GM12878 (cell line): ENCODE data around the gene CISTR. TPM values are rescaled to one million over a fixed set of nuclear protein-coding genes. Genes with fewer than 3 reads are reported as not detected.

Source experiments
- ATAC-seq: fragments of 200-7000 bp; cut with Tn5 transposase; 3 replicates; pipeline ENCODE4 v1.9.1; 2020; ENCODE audit warnings: mild to moderate bottlenecking, moderate library complexity
- BruUV-seq: library from RNA; stranded (reverse); fragments of 400-500 nt; replicated peaks from 2 replicates; lab custom pipeline; 2021; lab: Mats Ljungman, UMichigan
- CTCF ChIA-PET: fragments of 300-600 bp; sonication (Branson Sonifier 250); formaldehyde crosslinking; extraction: SDS; loops from one replicate; lab custom pipeline; 2021; ENCODE audit warnings: inconsistent platforms; lab: Yijun Ruan, JAX
- POLR2A ChIA-PET: fragments of 350-600 bp; formaldehyde crosslinking; extraction: SDS; loops from one replicate; lab custom pipeline; 2021; ENCODE audit warnings: inconsistent platforms; lab: Charles Lee
- RAD21 ChIA-PET: fragments of 300-600 bp; sonication (Branson Sonifier 250); formaldehyde crosslinking; loops from one replicate; lab custom pipeline; 2023; ENCODE audit warnings: antibody characterized with exemption; ENCODE audit not compliant: unreplicated experiment; lab: Charles Lee
- SMC1A ChIA-PET: fragments of 300-600 bp; sonication (Branson Sonifier 250); formaldehyde crosslinking; loops from one replicate; lab custom pipeline; 2023; ENCODE audit not compliant: unreplicated experiment, uncharacterized antibody; lab: Charles Lee
- DNase-seq: peaks from one replicate; pipeline ENCODE4 v3.0.0-alpha.2; 2011; ENCODE audit warnings: low read depth, low spot score
- FAIRE-seq: peaks from 3 replicates; lab custom pipeline; 2011; peaks lifted over from hg19 to GRCh38; lab: Jason Lieb, UNC
- H2AFZ ChIP-seq: 2 replicates; pipeline ENCODE4 v1.6.0; 2011; ENCODE audit warnings: low read depth, low read length, control low read depth; ENCODE audit not compliant: control insufficient read depth
- H3K27ac ChIP-seq: 2 replicates; pipeline ENCODE4 v1.5.1; 2011; ENCODE audit warnings: control low read depth; ENCODE audit not compliant: control insufficient read depth, insufficient read depth
- H3K27me3 ChIP-seq, 2 experiments: replicated peaks in 1 of 2; 2 replicates each; pipeline versions ENCODE4 v1.6.0 to v1.6.1; 2011; ENCODE audit warnings: low read length in 1 of 2; ENCODE audit not compliant: control insufficient read depth in 2 of 2, insufficient read depth in 2 of 2
- H3K36me3 ChIP-seq, 2 experiments: 2 replicates each; pipeline ENCODE4 v1.5.1; 2011; ENCODE audit warnings: low read length in 1 of 2; ENCODE audit not compliant: control insufficient read depth in 2 of 2, insufficient read depth in 2 of 2
- H3K4me1 ChIP-seq: 2 replicates; pipeline ENCODE4 v1.6.1; 2011; ENCODE audit warnings: mild to moderate bottlenecking, low read length, moderate library complexity, mixed read lengths; ENCODE audit not compliant: control insufficient read depth, insufficient read depth
- H3K4me2 ChIP-seq: 2 replicates; pipeline ENCODE4 v1.6.0; 2011; ENCODE audit warnings: control low read depth; ENCODE audit not compliant: control insufficient read depth, insufficient read depth
- H3K4me3 ChIP-seq: fragments of 200-600 bp; sonication (generic); 2 replicates; pipeline ENCODE4 v1.5.1; 2016
- H3K79me2 ChIP-seq: 2 replicates; pipeline ENCODE4 v1.6.0; 2011; ENCODE audit warnings: low read length; ENCODE audit not compliant: control insufficient read depth, insufficient read depth
- H3K9ac ChIP-seq: 2 replicates; pipeline ENCODE4 v1.8.0; 2011; ENCODE audit warnings: low read length, control low read depth, mixed read lengths; ENCODE audit not compliant: control insufficient read depth, insufficient read depth
- H3K9me3 ChIP-seq: replicated peaks from 3 replicates; pipeline ENCODE4 v1.5.1; 2011; ENCODE audit warnings: mild to moderate bottlenecking, low read length; ENCODE audit not compliant: control insufficient read depth, insufficient read depth
- H4K20me1 ChIP-seq: 2 replicates; pipeline ENCODE4 v1.6.0; 2011; ENCODE audit not compliant: control insufficient read depth, insufficient read depth
- CBX5 ChIP-seq: sonication (generic); IDR thresholded peaks from 2 replicates; pipeline ENCODE4 v1.6.1; 2016; ENCODE audit warnings: low read depth, moderate library complexity, mild to moderate bottlenecking, inconsistent platforms
- EED ChIP-seq: sonication (generic); IDR thresholded peaks from 2 replicates; pipeline ENCODE4 v1.6.1; 2016; ENCODE audit warnings: antibody characterized with exemption, low read depth
- RBBP5 ChIP-seq: fragments of 200-600 bp; sonication (generic); conservative IDR thresholded peaks from 2 replicates; pipeline ENCODE4 v1.6.1; 2016
- RUNX3 ChIP-seq: IDR thresholded peaks from 2 replicates; pipeline ENCODE4 v1.6.1; 2012; ENCODE audit warnings: low read length, inconsistent platforms
- SMAD1 ChIP-seq: fragments of 450-650 bp; IDR thresholded peaks from 2 replicates; pipeline ENCODE4 v1.6.1; 2018; ENCODE audit warnings: mild to moderate bottlenecking, low read depth; ENCODE audit not compliant: partially characterized antibody
- SPI1 ChIP-seq: IDR thresholded peaks from 2 replicates; pipeline ENCODE4 v1.6.1; 2011; ENCODE audit warnings: low read depth, mild to moderate bottlenecking, low read length, moderate library complexity, borderline replicate concordance; ENCODE audit not compliant: insufficient read depth
- ZNF217 ChIP-seq: fragments of 450-650 bp; IDR thresholded peaks from 2 replicates; pipeline ENCODE4 v1.6.1; 2017; ENCODE audit warnings: antibody characterized with exemption, mild to moderate bottlenecking
- WGBS: methylation state at CpG from one replicate; pipeline ENCODE4 v1.1.6; 2016; ENCODE audit warnings: low lambda C conversion rate; ENCODE audit not compliant: insufficient replicate concordance, insufficient coverage; ENCODE audit errors: missing lambda C conversion rate; 5-methylcytosine and 5-hydroxymethylcytosine counted together
- in situ Hi-C: fragments of 300-500 bp; cut with MboI; formaldehyde crosslinking; loops from 9 replicates; pipeline ENCODE4 v1.14.3; 2018; ENCODE audit warnings: mixed read lengths
- intact Hi-C: fragments of 100-400 bp; cut with micrococcal nuclease; formaldehyde crosslinking; loops from one replicate; pipeline ENCODE4 v1.14.2; 2022; ENCODE audit not compliant: unreplicated experiment
- polyA plus RNA-seq, 11 experiments: library from polyadenylated mRNA; depleted of rRNA in 4 of 11; unstranded in 6 of 11; stranded (reverse) in 5 of 11; fragments of >200 nt; fragmentation: Nextera tagmentation in 4 of 11; fragmentation: Illumina TruSeq in 1 of 11; extraction: Ambion mirVana in 4 of 11; extraction: Trizol in 1 of 11; gene quantifications; 1 replicate in 1 of 11; 2 replicates in 10 of 11; pipeline versions ENCODE4 v1.2.1 to v1.2.3, GENCODE V29; 2011 to 2016; ENCODE audit warnings: inconsistent platforms in 2 of 11, missing spikeins in 2 of 11, low read depth in 1 of 11
- total RNA-seq, 4 experiments: library from RNA; depleted of rRNA in 3 of 4; stranded (reverse); fragments of >200 nt in 3 of 4; fragmentation: Illumina TruSeq in 1 of 4; extraction: Trizol in 1 of 4; gene quantifications; 2 replicates each; pipeline versions ENCODE4 v1.2.1 to v1.2.3, GENCODE V29; 2013 to 2021
- TF ChIP-seq, protein P1 (sequence below): fragments of 450-650 bp; IDR thresholded peaks from 2 replicates; pipeline ENCODE4 v1.6.1; 2018; ENCODE audit warnings: mild to moderate bottlenecking, low read depth, moderate library complexity; ENCODE audit not compliant: partially characterized antibody
- TF ChIP-seq, protein P2 (sequence below): IDR thresholded peaks from 2 replicates; pipeline ENCODE4 v1.6.1; 2011; ENCODE audit warnings: mild to moderate bottlenecking, low read depth, low read length, moderate library complexity; ENCODE audit not compliant: insufficient replicate concordance
- TF ChIP-seq, protein P3 (sequence below): fragments of 450-650 bp; conservative IDR thresholded peaks from 2 replicates; pipeline ENCODE4 v1.6.1; 2017; ENCODE audit warnings: mild to moderate bottlenecking, moderate library complexity
- TF ChIP-seq, protein P4 (sequence below): fragments of 450-650 bp; IDR thresholded peaks from 2 replicates; pipeline ENCODE4 v1.6.1; 2018; ENCODE audit warnings: borderline replicate concordance, mild to moderate bottlenecking; ENCODE audit not compliant: partially characterized antibody

CISTR gene
- total and polyA plus RNA-seq, 10 of the 15 experiments (the other 5 are each of a cell fraction or from before 2014, with no cell fraction given): 0.26 TPM; not detected in 9

DNA sequence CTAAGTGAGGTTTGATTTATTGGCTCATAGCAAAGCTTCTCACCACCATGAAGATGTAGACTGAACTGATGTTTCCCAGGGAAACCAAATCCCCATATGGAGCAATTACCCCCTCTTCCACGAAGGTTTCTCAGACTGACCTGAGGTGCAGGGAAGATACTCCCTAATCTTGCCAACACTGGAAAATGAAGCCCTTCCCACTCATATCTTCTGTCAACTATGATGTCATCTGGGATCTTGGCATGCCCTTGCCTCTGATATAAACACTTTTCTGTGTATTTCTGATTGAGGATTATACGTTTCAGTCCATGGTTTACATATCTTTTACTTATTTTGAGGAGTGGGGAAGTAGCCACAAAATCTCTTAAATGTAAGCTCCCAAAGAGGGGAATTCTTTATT is 14.1 kb upstream of the CISTR start (continued):
- TF ChIP-seq, protein P1, sequence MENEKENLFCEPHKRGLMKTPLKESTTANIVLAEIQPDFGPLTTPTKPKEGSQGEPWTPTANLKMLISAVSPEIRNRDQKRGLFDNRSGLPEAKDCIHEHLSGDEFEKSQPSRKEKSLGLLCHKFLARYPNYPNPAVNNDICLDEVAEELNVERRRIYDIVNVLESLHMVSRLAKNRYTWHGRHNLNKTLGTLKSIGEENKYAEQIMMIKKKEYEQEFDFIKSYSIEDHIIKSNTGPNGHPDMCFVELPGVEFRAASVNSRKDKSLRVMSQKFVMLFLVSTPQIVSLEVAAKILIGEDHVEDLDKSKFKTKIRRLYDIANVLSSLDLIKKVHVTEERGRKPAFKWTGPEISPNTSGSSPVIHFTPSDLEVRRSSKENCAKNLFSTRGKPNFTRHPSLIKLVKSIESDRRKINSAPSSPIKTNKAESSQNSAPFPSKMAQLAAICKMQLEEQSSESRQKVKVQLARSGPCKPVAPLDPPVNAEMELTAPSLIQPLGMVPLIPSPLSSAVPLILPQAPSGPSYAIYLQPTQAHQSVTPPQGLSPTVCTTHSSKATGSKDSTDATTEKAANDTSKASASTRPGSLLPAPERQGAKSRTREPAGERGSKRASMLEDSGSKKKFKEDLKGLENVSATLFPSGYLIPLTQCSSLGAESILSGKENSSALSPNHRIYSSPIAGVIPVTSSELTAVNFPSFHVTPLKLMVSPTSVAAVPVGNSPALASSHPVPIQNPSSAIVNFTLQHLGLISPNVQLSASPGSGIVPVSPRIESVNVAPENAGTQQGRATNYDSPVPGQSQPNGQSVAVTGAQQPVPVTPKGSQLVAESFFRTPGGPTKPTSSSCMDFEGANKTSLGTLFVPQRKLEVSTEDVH: no peak
- TF ChIP-seq CBX5 (no peak), ZNF217 (no peak), SPI1 (no peak)
- TF ChIP-seq, protein P2, sequence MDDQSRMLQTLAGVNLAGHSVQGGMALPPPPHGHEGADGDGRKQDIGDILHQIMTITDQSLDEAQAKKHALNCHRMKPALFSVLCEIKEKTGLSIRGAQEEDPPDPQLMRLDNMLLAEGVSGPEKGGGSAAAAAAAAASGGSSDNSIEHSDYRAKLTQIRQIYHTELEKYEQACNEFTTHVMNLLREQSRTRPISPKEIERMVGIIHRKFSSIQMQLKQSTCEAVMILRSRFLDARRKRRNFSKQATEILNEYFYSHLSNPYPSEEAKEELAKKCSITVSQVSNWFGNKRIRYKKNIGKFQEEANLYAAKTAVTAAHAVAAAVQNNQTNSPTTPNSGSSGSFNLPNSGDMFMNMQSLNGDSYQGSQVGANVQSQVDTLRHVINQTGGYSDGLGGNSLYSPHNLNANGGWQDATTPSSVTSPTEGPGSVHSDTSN: no peak

DNA sequence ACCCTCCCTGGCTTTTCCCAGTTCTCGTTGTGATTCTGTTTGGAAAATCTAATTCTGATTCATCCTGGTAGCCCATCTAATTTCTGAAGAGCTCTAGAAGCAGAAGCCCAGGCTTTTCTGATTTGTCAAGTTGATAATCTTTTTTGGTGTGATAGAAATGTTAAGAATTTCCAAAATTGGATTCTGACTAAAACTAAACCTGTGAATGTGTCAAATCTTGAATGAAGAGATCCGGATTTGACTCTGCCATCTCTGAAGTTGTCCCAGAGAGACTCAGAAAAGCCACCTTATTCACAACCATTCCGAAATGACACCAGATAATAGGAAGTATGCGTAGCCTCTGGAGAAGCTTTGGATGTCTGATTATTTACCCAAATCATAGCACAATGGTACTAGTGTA is 12.8 kb upstream of the CISTR start:
- Histone ChIP-seq H3K27ac (no peak overlapping the region), H3K9me3 (no peaks in the 10 kb centered on the region), H3K36me3 (no peaks in the 10 kb centered on the region), H3K79me2 (no peaks in the 10 kb centered on the region), H4K20me1 (no peaks in the 10 kb centered on the region), H3K4me2 (no peak overlapping the region), H3K9ac (no peak overlapping the region), H2AFZ (no peak overlapping the region), H3K4me3 (no peak overlapping the region), H3K4me1 (no peaks in the 10 kb centered on the region; the same call in 1 of the 2 replicates), H3K27me3 (peaks cover 0 to 5% of the 10 kb centered on the region in 2 experiments; a peak in 2 of 4 replicates)
- intact Hi-C loops (loop anchor here (5.0 kb wide), 1 partner anchor 223 kb away; the partner anchor contains the start of gene HOXC10), in situ Hi-C loops (no loop called here)
- CTCF ChIA-PET: interaction anchor here (0.9 to 3.0 kb wide), 6 partner anchors 9 to 65 kb away, joined by 3 to 34 read pairs (median 4); no protein-coding TSS in a partner anchor
- no TSS peak for BruUV-seq
- SMC1A ChIA-PET: interaction anchor here (0.6 to 2.3 kb wide), 7 partner anchors 11 to 471 kb away, joined by 3 to 11 read pairs (median 4); no protein-coding TSS in a partner anchor
- under 1% methylated on average over 4 of the region's 4 CpGs for WGBS
- ATAC-seq (peak; percentile 21), FAIRE-seq (no peak), DNase-seq (no peak)
- RAD21 ChIA-PET: interaction anchor here (0.8 kb wide), 1 partner anchor 11 kb away, joined by 3 read pairs; no protein-coding TSS in a partner anchor
- POLR2A ChIA-PET: interaction anchor here (0.6 to 0.8 kb wide), 2 partner anchors 14 to 50 kb away, joined by 3 read pairs; no protein-coding TSS in a partner anchor
- TF ChIP-seq RBBP5 (no peak), RUNX3 (peak; percentile 34; the same call in 1 of the 2 replicates), EED (peak; percentile 26; the same call in 1 of the 2 replicates), SMAD1 (no peak)
- TF ChIP-seq, protein P3, sequence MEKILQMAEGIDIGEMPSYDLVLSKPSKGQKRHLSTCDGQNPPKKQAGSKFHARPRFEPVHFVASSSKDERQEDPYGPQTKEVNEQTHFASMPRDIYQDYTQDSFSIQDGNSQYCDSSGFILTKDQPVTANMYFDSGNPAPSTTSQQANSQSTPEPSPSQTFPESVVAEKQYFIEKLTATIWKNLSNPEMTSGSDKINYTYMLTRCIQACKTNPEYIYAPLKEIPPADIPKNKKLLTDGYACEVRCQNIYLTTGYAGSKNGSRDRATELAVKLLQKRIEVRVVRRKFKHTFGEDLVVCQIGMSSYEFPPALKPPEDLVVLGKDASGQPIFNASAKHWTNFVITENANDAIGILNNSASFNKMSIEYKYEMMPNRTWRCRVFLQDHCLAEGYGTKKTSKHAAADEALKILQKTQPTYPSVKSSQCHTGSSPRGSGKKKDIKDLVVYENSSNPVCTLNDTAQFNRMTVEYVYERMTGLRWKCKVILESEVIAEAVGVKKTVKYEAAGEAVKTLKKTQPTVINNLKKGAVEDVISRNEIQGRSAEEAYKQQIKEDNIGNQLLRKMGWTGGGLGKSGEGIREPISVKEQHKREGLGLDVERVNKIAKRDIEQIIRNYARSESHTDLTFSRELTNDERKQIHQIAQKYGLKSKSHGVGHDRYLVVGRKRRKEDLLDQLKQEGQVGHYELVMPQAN: no peak
- TF ChIP-seq, protein P4, sequence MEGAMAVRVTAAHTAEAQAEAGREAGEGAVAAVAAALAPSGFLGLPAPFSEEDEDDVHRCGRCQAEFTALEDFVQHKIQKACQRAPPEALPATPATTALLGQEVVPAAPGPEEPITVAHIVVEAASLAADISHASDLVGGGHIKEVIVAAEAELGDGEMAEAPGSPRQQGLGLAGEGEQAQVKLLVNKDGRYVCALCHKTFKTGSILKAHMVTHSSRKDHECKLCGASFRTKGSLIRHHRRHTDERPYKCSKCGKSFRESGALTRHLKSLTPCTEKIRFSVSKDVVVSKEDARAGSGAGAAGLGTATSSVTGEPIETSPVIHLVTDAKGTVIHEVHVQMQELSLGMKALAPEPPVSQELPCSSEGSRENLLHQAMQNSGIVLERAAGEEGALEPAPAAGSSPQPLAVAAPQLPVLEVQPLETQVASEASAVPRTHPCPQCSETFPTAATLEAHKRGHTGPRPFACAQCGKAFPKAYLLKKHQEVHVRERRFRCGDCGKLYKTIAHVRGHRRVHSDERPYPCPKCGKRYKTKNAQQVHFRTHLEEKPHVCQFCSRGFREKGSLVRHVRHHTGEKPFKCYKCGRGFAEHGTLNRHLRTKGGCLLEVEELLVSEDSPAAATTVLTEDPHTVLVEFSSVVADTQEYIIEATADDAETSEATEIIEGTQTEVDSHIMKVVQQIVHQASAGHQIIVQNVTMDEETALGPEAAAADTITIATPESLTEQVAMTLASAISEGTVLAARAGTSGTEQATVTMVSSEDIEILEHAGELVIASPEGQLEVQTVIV: no peak
